DOHH2 (cell line): ENCODE measurements around the gene FAM118B.

Experiments used
- EZH2phosphoT487 ChIP-seq: fragments of 200-600 bp; sonication (generic); IDR thresholded peaks from 2 replicates; pipeline ENCODE4 v1.6.1; 2017; ENCODE audit warnings: borderline replicate concordance, mild to moderate bottlenecking, antibody characterized with exemption, low read length, moderate library complexity, mixed read lengths
- TF ChIP-seq, protein P1 (sequence below): fragments of 200-600 bp; sonication (generic); IDR thresholded peaks from one replicate; pipeline ENCODE4 v1.5.1; 2014; ENCODE audit warnings: antibody characterized with exemption, mild to moderate bottlenecking, low read depth, low read length; ENCODE audit not compliant: poor library complexity, severe bottlenecking

DNA sequence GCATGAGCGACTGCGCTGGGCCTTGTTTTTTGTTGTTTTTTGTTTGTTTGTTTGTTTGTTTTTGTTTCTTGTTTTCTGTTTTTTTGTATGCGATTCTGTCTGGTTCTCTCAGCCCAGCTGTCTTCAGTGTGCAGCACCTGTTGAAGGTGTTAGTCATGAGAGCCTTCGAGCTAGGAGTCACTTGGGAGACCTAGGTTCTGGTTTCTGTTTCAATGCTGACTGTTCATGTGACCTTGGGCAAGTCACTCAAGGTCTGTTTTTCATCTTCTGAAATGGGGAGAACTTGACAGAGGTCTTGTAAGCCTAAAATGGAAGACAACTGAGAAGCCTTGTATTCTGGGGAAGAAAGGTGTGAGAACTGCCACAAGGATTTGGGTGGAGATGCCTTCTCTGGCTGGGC lies 94.1 kb downstream of the FAM118B start:
- TF ChIP-seq, protein P1, sequence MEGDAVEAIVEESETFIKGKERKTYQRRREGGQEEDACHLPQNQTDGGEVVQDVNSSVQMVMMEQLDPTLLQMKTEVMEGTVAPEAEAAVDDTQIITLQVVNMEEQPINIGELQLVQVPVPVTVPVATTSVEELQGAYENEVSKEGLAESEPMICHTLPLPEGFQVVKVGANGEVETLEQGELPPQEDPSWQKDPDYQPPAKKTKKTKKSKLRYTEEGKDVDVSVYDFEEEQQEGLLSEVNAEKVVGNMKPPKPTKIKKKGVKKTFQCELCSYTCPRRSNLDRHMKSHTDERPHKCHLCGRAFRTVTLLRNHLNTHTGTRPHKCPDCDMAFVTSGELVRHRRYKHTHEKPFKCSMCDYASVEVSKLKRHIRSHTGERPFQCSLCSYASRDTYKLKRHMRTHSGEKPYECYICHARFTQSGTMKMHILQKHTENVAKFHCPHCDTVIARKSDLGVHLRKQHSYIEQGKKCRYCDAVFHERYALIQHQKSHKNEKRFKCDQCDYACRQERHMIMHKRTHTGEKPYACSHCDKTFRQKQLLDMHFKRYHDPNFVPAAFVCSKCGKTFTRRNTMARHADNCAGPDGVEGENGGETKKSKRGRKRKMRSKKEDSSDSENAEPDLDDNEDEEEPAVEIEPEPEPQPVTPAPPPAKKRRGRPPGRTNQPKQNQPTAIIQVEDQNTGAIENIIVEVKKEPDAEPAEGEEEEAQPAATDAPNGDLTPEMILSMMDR: no peak
- TF ChIP-seq EZH2phosphoT487: no peak
